GM18519 (cell line): ENCODE data around the gene SOCS3.
"Not testable (repeated sequence)": the region's sequence is repeated elsewhere in the genome, so short reads cannot be mapped to it uniquely, and the experiment has no call there.

ENCODE experiments used
- ATAC-seq: cut with Tn5 transposase; IDR thresholded peaks from one replicate; pipeline ENCODE4 v1.9.1; 2021; ENCODE audit warnings: mild to moderate bottlenecking, moderate library complexity; ENCODE audit not compliant: unreplicated experiment, low FRiP score

SOCS3 gene

DNA sequence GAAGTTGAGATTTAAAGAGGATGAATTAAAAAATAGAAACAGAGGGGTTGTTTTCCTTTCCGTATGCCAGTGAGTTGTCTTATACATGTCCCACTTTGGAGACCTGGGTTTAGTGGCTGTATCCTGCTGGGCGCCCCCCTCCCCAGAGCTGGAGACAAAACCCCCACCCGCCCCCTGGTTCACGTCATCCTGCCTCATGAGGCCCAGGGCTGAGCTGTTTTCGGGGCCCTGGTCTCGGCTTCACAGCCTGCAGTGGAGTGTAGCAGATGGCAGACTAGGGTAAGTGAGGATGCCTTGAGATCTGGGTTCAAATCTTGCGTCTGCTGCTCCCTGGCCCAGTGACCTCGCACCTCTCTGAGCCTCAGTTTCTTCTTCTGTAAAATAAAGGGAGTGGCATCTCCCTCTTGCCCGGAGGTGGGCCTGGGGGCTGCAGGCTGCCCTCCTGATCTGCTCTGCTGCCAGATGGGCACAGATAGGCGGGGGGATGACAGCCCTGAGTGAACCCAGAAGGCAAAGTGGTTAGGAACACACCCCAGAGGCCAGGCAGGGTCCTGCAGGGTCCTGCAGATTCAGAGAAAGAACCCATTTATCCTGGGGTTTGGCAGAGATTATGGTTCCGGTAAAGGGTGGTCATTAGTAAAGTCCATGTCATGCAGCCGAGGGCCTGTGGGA lies 45.1 kb downstream of the SOCS3 start:
- no peak for ATAC-seq

GRCh38 chr17:78313735-78314648 lies 45.9 kb downstream of the SOCS3 start:
- no peak for ATAC-seq

- not testable (repeated sequence) for ATAC-seq
Observed at GRCh38 chr17:78309659-78310255, 50.1 kb downstream of the SOCS3 start.

GRCh38 chr17:78307887-78308638 lies 51.8 kb downstream of the SOCS3 start:
- ATAC-seq: no peak

GRCh38 chr17:78306913-78307312 lies 53.0 kb downstream of the SOCS3 start:
- no peak for ATAC-seq
